ENCODE measurements around the gene RGS12. TPM values are rescaled to one million over a fixed set of nuclear protein-coding genes. Genes with fewer than 3 reads are reported as not detected.

Gene RGS12
- total and polyA plus RNA-seq, 2 of the 8 experiments (the other 6 are each of a cell fraction or from before 2014, with no cell fraction given): 6.0 to 16.4 TPM

- Histone ChIP-seq H3K4me2 (ENCODE audit: insufficient read depth in 1 of 2, low read depth in 2 of 2, low read length in 2 of 2) (no peak overlapping the region), H4K5ac (ENCODE audit: insufficient read length, low read depth, low read length) (no peak overlapping the region), H2BK15ac (ENCODE audit: low read length) (no peak overlapping the region), H3K79me2 (ENCODE audit: control insufficient read depth in 1 of 2, insufficient read depth in 2 of 2, low read length in 2 of 2) (peaks cover 0 to 3% of the 10 kb centered on the region in 2 experiments; a peak in 1 of 4 replicates), H2BK5ac (ENCODE audit: low read depth, low read length) (no peak overlapping the region), H4K8ac (ENCODE audit: extremely low read depth, insufficient read depth, low read length) (no peak overlapping the region), H4K91ac (replicated peaks; ENCODE audit: insufficient read length, low read length) (no peak overlapping the region), H3K23me2 (ENCODE audit: low read depth, low read length) (no peaks in the 10 kb centered on the region), H3K14ac (ENCODE audit: insufficient read length) (no peak overlapping the region), H3K23ac (ENCODE audit: insufficient read length) (no peak overlapping the region), H3K4me3 (ENCODE audit: extremely low read depth in 1 of 4, insufficient read depth in 2 of 4, low read depth in 3 of 4, low read length in 4 of 4) (no peak overlapping the region), H3K36me3 (ENCODE audit: control insufficient read depth in 2 of 4, insufficient read depth in 4 of 4, low read length in 3 of 4) (no peaks in the 10 kb centered on the region), H2BK20ac (ENCODE audit: low read length) (no peak overlapping the region), H2AFZ (ENCODE audit: low read length) (no peak overlapping the region), H3K4me1 (replicated peaks in 1 of 4; ENCODE audit: control insufficient read depth in 3 of 4, insufficient read depth in 4 of 4, low read length in 3 of 4) (no peaks in the 10 kb centered on the region; a peak in 1 of 7 replicates), H3K9me3 (ENCODE audit: insufficient read depth in 2 of 2, low read depth in 1 of 2, low read length in 1 of 2) (no peaks in the 10 kb centered on the region), H3K4ac (replicated peaks; ENCODE audit: insufficient read length, low read depth, low read length) (no peak overlapping the region), H3K79me1 (ENCODE audit: low read depth, low read length) (peaks cover 16% of the 10 kb centered on the region), H2AK5ac (ENCODE audit: low read depth, low read length) (0 out of 2 replicates have a peak overlapping the region, but pooled peaks have one; percentile 65), H4K20me1 (replicated peaks in 1 of 2; ENCODE audit: control insufficient read depth in 1 of 2, insufficient read depth in 2 of 2, low read length in 2 of 2) (peaks cover 12 to 13% of the 10 kb centered on the region in 2 experiments), H2BK12ac (ENCODE audit: low read depth, low read length) (0 out of 2 replicates have a peak overlapping the region, but pooled peaks have one; percentile 17), H2BK120ac (replicated peaks; ENCODE audit: low read depth, low read length) (no peak overlapping the region), H3K9ac (replicated peaks in 1 of 4; ENCODE audit: extremely low read depth in 1 of 4, low read depth in 3 of 4, low read length in 3 of 4) (no peak overlapping the region), H3K27me3 (replicated peaks in 1 of 4; ENCODE audit: control insufficient read depth in 3 of 4, extremely low read depth in 1 of 4, insufficient read depth in 3 of 4, low read length in 3 of 4) (no peaks in the 10 kb centered on the region), H3K56ac (replicated peaks; ENCODE audit: insufficient read length, low read depth, low read length) (no peak overlapping the region), H3K18ac (ENCODE audit: extremely low read depth, low read length) (no peak overlapping the region), H3K27ac (ENCODE audit: low read depth, low read length) (no peak overlapping the region)
- DNase-seq (ENCODE audit: low read depth in 1 of 2, low spot score in 2 of 2) (no peak), FAIRE-seq (no peak)
- WGBS, 2 experiments (ENCODE audit: extremely low coverage in 1 of 2, insufficient coverage in 1 of 2, insufficient read length in 1 of 2, insufficient replicate concordance in 2 of 2, low coverage in 1 of 2, low lambda C conversion rate in 2 of 2, missing lambda C conversion rate in 1 of 2): 89% methylated on average over 13 of the region's 13 CpGs; no CpG with 5 or more reads in 1 of the 2 experiments
- POLR2A ChIA-PET (ENCODE audit: partially characterized antibody): no interaction called here
- CTCF ChIA-PET (ENCODE audit: partially characterized antibody): interaction anchor here (1.1 to 1.2 kb wide), 2 partner anchors 11 to 35 kb away, joined by 3 to 4 read pairs; no protein-coding TSS in a partner anchor
Measured at GRCh38 chr4:3311095-3311372, 18.2 kb downstream of the RGS12 start.

All from H1 (cell line).